Brain microvascular endothelial cell (primary cell): ENCODE measurements around the gene PRKG2.

ENCODE experiments used
- DNase-seq: peaks from one replicate; pipeline ENCODE4 v3.0.0-alpha.2; 2020
- H3K27ac ChIP-seq: fragments of 250-450 bp; sonication (Bioruptor Pico); 2 replicates; pipeline ENCODE4 v1.5.1; 2020; ENCODE audit warnings: mild to moderate bottlenecking, moderate library complexity
- H3K27me3 ChIP-seq: fragments of 250-450 bp; sonication (Bioruptor Pico); replicated peaks from 2 replicates; pipeline ENCODE4 v1.5.1; 2020; ENCODE audit warnings: mild to moderate bottlenecking
- H3K36me3 ChIP-seq: fragments of 250-450 bp; sonication (Bioruptor Pico); replicated peaks from 2 replicates; pipeline ENCODE4 v1.5.1; 2020; ENCODE audit warnings: mild to moderate bottlenecking
- H3K4me3 ChIP-seq: 2 replicates; pipeline ENCODE4 v1.5.1; 2011; ENCODE audit warnings: low read depth, mild to moderate bottlenecking, control low read depth, low read length, moderate library complexity
- in situ Hi-C: cut with HindIII; loops from 2 replicates; pipeline ENCODE4 v1.10.0; 2017; ENCODE audit warnings: low sequenced_read_pairs, low pct_ligation_motif_present
- TF ChIP-seq, protein P1 (sequence below): IDR thresholded peaks from 2 replicates; pipeline ENCODE4 v1.5.1; 2011; ENCODE audit warnings: low read depth, mild to moderate bottlenecking, moderate library complexity, low read length, control low read depth, inconsistent platforms; ENCODE audit errors: missing control alignments

The PRKG2 gene

GRCh38 chr4:81220271-81220670 is 5.2 kb upstream of the PRKG2 start:
- in situ Hi-C loops: no loop called here
- H3K36me3 ChIP-seq: no peaks in the 10 kb centered on the region
- H3K4me3 ChIP-seq: no peak overlapping the region
- TF ChIP-seq, protein P1, sequence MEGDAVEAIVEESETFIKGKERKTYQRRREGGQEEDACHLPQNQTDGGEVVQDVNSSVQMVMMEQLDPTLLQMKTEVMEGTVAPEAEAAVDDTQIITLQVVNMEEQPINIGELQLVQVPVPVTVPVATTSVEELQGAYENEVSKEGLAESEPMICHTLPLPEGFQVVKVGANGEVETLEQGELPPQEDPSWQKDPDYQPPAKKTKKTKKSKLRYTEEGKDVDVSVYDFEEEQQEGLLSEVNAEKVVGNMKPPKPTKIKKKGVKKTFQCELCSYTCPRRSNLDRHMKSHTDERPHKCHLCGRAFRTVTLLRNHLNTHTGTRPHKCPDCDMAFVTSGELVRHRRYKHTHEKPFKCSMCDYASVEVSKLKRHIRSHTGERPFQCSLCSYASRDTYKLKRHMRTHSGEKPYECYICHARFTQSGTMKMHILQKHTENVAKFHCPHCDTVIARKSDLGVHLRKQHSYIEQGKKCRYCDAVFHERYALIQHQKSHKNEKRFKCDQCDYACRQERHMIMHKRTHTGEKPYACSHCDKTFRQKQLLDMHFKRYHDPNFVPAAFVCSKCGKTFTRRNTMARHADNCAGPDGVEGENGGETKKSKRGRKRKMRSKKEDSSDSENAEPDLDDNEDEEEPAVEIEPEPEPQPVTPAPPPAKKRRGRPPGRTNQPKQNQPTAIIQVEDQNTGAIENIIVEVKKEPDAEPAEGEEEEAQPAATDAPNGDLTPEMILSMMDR: no peak
- no peaks in the 10 kb centered on the region for H3K27me3 ChIP-seq
- no peak overlapping the region for H3K27ac ChIP-seq
- DNase-seq: no peak

- Histone ChIP-seq H3K36me3 (no peaks in the 10 kb centered on the region), H3K27me3 (peaks cover 9% of the 10 kb centered on the region), H3K4me3 (no peak overlapping the region), H3K27ac (no peak overlapping the region)
- in situ Hi-C loops: no loop called here
- no peak for DNase-seq
- TF ChIP-seq, protein P1: no peak
Observed at GRCh38 chr4:81218206-81218605, 3.2 kb upstream of the PRKG2 start.

- DNase-seq: no peak
- no peak overlapping the region for H3K4me3 ChIP-seq
- TF ChIP-seq, protein P1: no peak
- in situ Hi-C loops: no loop called here
- H3K36me3 ChIP-seq: no peaks in the 10 kb centered on the region
- no peak overlapping the region for H3K27ac ChIP-seq
- peaks cover 9% of the 10 kb centered on the region for H3K27me3 ChIP-seq
Observed at GRCh38 chr4:81217779-81218178, 2.8 kb upstream of the PRKG2 start.

- peaks cover 9% of the 10 kb centered on the region for H3K27me3 ChIP-seq
- in situ Hi-C loops: no loop called here
- DNase-seq: no peak
- TF ChIP-seq, protein P1: peak; percentile 15
- no peak overlapping the region for H3K27ac ChIP-seq
- no peaks in the 10 kb centered on the region for H3K36me3 ChIP-seq
- H3K4me3 ChIP-seq: peak overlapping the region; percentile 47
Observed at GRCh38 chr4:81215931-81216330, 909 bp upstream of the PRKG2 start.

- Histone ChIP-seq H3K36me3 (no peaks in the 10 kb centered on the region), H3K27ac (no peak overlapping the region), H3K4me3 (peak overlapping the region; percentile 47), H3K27me3 (peaks cover 9% of the 10 kb centered on the region)
- in situ Hi-C loops: no loop called here
- TF ChIP-seq, protein P1: no peak
- peak; percentile 9 for DNase-seq
Observed at GRCh38 chr4:81214144-81214880, 710 bp downstream of the PRKG2 start.

GRCh38 chr4:81213671-81214070 is 1.4 kb downstream of the PRKG2 start:
- in situ Hi-C loops: no loop called here
- H3K27ac ChIP-seq: no peak overlapping the region
- no peaks in the 10 kb centered on the region for H3K36me3 ChIP-seq
- TF ChIP-seq, protein P1: no peak
- no peak for DNase-seq
- H3K4me3 ChIP-seq: no peak overlapping the region
- peaks cover 9% of the 10 kb centered on the region for H3K27me3 ChIP-seq
